Heart left ventricle (tissue), 16 donors: Measurements from ENCODE around the gene ZFP64. TPM values are rescaled to one million over a fixed set of nuclear protein-coding genes. Genes with fewer than 3 reads are reported as not detected.
"Not testable (repeated sequence)": the region's sequence is repeated elsewhere in the genome, so short reads cannot be mapped to it uniquely, and the experiment has no call there.

Experiments used
- ATAC-seq, 4 donors: fragments of 200-7000 bp; cut with Tn5 transposase; one replicate each; pipeline ENCODE4 v1.9.1; 2020 to 2022; ENCODE audit warnings: moderate library complexity in 4 of 4, mild to moderate bottlenecking in 3 of 4, moderate number of reproducible peaks in 1 of 4
- DNase-seq, 5 donors: peaks; one replicate each; pipeline ENCODE4 v3.0.0-alpha.2; 2020
- H3K27ac ChIP-seq, 12 donors: fragments of 200-600 bp; sonication (generic) in 4 of 12; one replicate each; pipeline versions ENCODE4 v1.5.0 to v1.8.0; 2016 to 2022; ENCODE audit warnings: mild to moderate bottlenecking in 2 of 12
- H3K27me3 ChIP-seq, 9 donors: fragments of 200-600 bp; sonication (generic) in 2 of 9; one replicate each; pipeline versions ENCODE4 v1.5.1 to v1.8.0; 2016 to 2022; ENCODE audit warnings: mild to moderate bottlenecking in 3 of 9
- H3K36me3 ChIP-seq, 9 donors: fragments of 200-600 bp; sonication (generic) in 2 of 9; one replicate each; pipeline versions ENCODE4 v1.5.0 to v1.8.0; 2018 to 2022; ENCODE audit warnings: mild to moderate bottlenecking in 2 of 9
- H3K4me1 ChIP-seq, 12 donors: fragments of 200-600 bp; sonication (generic) in 4 of 12; one replicate each; pipeline versions ENCODE4 v1.5.0 to v1.8.0; 2016 to 2022; ENCODE audit warnings: mild to moderate bottlenecking in 3 of 12
- H3K4me3 ChIP-seq, 12 donors: fragments of 200-600 bp; sonication (generic) in 4 of 12; one replicate each; pipeline versions ENCODE4 v1.5.0 to v1.8.0; 2017 to 2022; ENCODE audit warnings: mild to moderate bottlenecking in 9 of 12, moderate library complexity in 4 of 12
- H3K9me3 ChIP-seq, 12 donors: fragments of 200-600 bp; sonication (generic) in 4 of 12; one replicate each; pipeline versions ENCODE4 v1.5.0 to v1.8.0; 2016 to 2022; ENCODE audit warnings: mild to moderate bottlenecking in 1 of 12
- POLR2A ChIP-seq, 2 donors: fragments of 450-650 bp; IDR thresholded peaks; one replicate each; pipeline ENCODE4 v1.6.1; 2017; ENCODE audit warnings: antibody characterized with exemption in 2 of 2, mild to moderate bottlenecking in 2 of 2, moderate library complexity in 2 of 2
- WGBS, 4 donors: extraction: QIAGEN DNeasy Blood & Tissue Kit in 2 of 4; methylation state at CpG; one replicate each; pipeline versions ENCODE4 v1.1.5 to v1.1.7; 2013 to 2018; 5-methylcytosine and 5-hydroxymethylcytosine counted together
- intact Hi-C, 10 donors: fragments of 100-400 bp; cut with DNase I; formaldehyde crosslinking; loops; one replicate each; pipeline versions ENCODE4 v1.11.1 to v1.14.2; 2022
- polyA plus RNA-seq, 2 donors: library from polyadenylated mRNA; stranded (reverse); fragments of 200-250 nt; gene quantifications; one replicate each; pipeline ENCODE4 v1.2.3, GENCODE V29; 2013
- total RNA-seq, 9 donors: library from RNA; depleted of rRNA in 2 of 9; stranded (reverse); fragments of >200 nt in 2 of 9; fragmentation: NEBNext Ultra II Directional in 3 of 9; extraction: Animal tissue kit (Norgen Biotek cat#: 25700) in 3 of 9; gene quantifications; one replicate each; pipeline versions ENCODE4 v1.1.0 to v1.2.4, GENCODE V29; 2016 to 2023
- TF ChIP-seq, protein P1 (sequence below), 12 donors: fragments of 200-600 bp; sonication (generic) in 4 of 12; IDR thresholded peaks; one replicate each; pipeline versions ENCODE4 v1.5.0 to v1.8.0; 2018 to 2022; ENCODE audit warnings: antibody characterized with exemption in 12 of 12, mild to moderate bottlenecking in 5 of 12
- donor health status: ischemic (EF 13 %, LVEDD 7.1; RV severe dilation, severe dysfunction).
- donor health status: healthy with polysubstance abuse.
- donor health status: DM: no; HTN: yes; CAD: no.
- donor health status: DM: no; HTN: no; CAD: no.
- donor health status: ischemic (EF 25% LVEDD 6.9; RV normal size, moderate dysfunction).
- donor health status: ischemic (EF 25% LVEDD 5.7; RV mildly dilated, moderate dysfunction).
- donor health status: healthy.
- donor health status: DM: yes; HTN: yes; CAD: no.
- donor health status: ischemic (EF 35%, LVEDD 5.7; RV mildly dilated, moderate dysfunction).
- donor health status: nonischemic (EF 11% LVEDD 7.7; RV severe dilation, severe dysfunction).
- donor health status: DM: yes; HTN: yes; CAD: no.
- donor health status: PGD.
- donor health status: ischemic (EF 29% LVEDD 5.4; RV normal size, mild dysfunction).
- donor health status: nonischemic (EF 23%, LVEDD 6.1; RV moderate dilation, normal function).

Gene ZFP64
- total and polyA plus RNA-seq, 11 donors = 2.0 to 12.5 (median 9.2) TPM

DNA sequence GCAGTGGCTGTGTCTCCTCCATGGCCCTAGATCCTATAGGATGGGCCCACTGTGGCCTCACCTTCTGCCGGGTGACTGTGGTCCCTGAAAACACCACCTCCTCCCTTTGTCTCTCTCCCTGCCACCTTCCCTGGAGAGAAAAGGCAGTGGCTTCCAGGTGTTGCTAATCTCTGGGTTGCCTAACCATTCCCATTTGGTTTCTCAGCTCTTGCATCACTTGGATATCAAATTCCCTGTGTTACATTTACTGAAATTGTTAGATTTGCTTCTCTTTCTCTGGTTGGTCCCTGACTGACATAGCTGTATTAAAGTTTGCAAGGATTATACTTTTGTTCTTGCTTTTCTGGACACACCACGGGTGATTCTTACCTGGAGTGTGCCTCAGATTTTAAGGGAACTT, 9.3 kb upstream of the ZFP64 start:
- DNase-seq = no peak
- H3K9me3 ChIP-seq = no peaks in the 10 kb centered on the region
- H3K36me3 ChIP-seq = no peaks in the 10 kb centered on the region
- no peak overlapping the region for H3K4me3 ChIP-seq
- no peaks in the 10 kb centered on the region for H3K27me3 ChIP-seq
- H3K27ac ChIP-seq = no peak overlapping the region
- TF ChIP-seq POLR2A (IDR thresholded peaks at IDR 0.05) = no peak
- TF ChIP-seq, protein P1, sequence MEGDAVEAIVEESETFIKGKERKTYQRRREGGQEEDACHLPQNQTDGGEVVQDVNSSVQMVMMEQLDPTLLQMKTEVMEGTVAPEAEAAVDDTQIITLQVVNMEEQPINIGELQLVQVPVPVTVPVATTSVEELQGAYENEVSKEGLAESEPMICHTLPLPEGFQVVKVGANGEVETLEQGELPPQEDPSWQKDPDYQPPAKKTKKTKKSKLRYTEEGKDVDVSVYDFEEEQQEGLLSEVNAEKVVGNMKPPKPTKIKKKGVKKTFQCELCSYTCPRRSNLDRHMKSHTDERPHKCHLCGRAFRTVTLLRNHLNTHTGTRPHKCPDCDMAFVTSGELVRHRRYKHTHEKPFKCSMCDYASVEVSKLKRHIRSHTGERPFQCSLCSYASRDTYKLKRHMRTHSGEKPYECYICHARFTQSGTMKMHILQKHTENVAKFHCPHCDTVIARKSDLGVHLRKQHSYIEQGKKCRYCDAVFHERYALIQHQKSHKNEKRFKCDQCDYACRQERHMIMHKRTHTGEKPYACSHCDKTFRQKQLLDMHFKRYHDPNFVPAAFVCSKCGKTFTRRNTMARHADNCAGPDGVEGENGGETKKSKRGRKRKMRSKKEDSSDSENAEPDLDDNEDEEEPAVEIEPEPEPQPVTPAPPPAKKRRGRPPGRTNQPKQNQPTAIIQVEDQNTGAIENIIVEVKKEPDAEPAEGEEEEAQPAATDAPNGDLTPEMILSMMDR (IDR thresholded peaks at IDR 0.05) = no peak
- ATAC-seq = no peak
- 68 to 83% (median 74%) methylated on average over 2 of the region's 2 CpGs for WGBS, 4 donors
- no peaks in the 10 kb centered on the region for H3K4me1 ChIP-seq
- intact Hi-C loops = no loop called here

DNA sequence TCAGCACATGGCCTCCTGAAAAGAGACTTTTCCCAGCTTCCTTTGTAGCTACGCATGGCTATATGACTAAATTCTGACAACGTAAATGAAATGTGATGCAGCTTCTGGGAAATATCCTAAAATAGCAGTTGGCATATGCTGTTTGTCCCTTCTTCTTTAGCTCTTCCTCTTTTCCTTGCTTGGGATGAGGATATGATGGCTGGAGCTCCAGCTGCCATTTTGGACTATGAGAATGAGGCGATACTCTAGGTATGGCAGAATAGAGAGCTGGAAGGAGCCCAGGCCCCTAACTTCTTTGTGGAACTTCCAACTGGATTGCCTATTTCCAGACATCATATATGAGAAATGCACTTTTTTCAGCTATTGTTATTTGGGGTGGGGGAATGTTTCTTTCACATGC, 5.3 kb upstream of the ZFP64 start:
- 95 to 98% (median 97%) methylated on average over 3 of the region's 3 CpGs for WGBS, 4 donors
- intact Hi-C loops = no loop called here
- no peaks in the 10 kb centered on the region for H3K36me3 ChIP-seq
- ATAC-seq = no peak
- no peak overlapping the region for H3K4me3 ChIP-seq
- no peaks in the 10 kb centered on the region for H3K27me3 ChIP-seq
- H3K27ac ChIP-seq = no peak overlapping the region
- no peak for DNase-seq
- H3K9me3 ChIP-seq = no peaks in the 10 kb centered on the region
- TF ChIP-seq, protein P1 (IDR thresholded peaks at IDR 0.05) = no peak
- no peak for TF ChIP-seq POLR2A (IDR thresholded peaks at IDR 0.05)
- H3K4me1 ChIP-seq = peaks cover 0 to 9% (median 5%) of the 10 kb centered on the region in 12 donors

DNA sequence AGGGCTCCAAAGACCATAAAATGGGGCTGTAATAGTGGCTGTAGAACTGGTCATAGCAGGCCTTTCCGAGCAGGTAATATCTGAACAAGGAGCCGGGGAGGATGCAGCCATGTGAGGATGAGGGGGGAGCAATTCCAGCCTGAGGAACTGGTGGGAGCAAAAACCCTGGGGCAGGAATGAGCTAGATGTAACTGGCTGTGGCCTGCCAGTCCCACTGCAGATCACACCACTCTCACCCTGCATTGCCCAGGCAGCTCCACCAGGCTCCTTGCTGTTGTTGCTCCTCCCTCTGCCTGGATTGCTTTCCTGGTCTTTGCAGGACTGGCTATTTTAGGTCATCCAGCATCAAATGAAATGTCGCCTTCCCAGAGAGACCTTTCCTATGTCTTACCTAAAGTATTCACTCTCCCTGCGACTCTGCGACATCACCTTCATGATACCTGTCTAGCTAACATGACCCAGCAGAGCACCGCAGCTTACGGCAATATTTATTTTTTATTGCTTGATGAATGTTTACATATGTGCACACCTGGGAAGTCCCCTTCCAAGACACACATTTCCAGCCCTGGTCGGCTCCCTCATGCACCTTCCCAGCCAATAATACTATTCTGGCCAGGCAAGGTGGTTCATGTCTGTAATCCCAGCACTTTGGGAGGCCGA, 2.4 kb upstream of the ZFP64 start:
- no peaks in the 10 kb centered on the region for H3K27me3 ChIP-seq

DNA sequence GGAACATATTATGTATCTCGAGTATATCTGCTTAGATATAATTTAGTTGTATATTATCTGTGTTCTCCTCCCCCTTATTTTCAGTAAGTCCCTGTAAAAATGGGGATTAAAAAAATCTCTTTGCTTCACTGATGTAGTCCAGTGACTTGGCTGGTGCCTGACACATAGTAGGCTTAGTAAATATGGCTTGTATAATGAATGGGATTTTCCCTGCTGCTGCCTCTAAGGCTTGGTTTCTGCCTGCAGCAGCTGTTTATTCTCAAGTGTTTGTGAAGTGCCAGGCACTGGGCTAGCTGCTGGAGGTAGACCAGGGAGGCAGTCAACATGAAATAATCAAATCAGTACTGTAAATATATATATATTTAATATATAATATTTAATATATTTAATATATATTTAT, 1.6 kb upstream of the ZFP64 start:
- Histone ChIP-seq H3K4me1 (peaks cover 0 to 19% (median 11%) of the 10 kb centered on the region in 12 donors), H3K4me3 (no peak overlapping the region), H3K27ac (peak overlapping the region in 5 of 12 donors; percentile 82 to 97 (median 91)), H3K36me3 (no peaks in the 10 kb centered on the region), H3K27me3 (no peaks in the 10 kb centered on the region), H3K9me3 (no peaks in the 10 kb centered on the region)
- intact Hi-C loops = no loop called here
- TF ChIP-seq, protein P1 (IDR thresholded peaks at IDR 0.05) = no peak
- TF ChIP-seq POLR2A (IDR thresholded peaks at IDR 0.05) = no peak
- WGBS, 4 donors = 85 to 95% (median 86%) methylated on average over 1 of the region's 1 CpG
- DNase-seq = no peak
- no peak for ATAC-seq

More for the DNA sequence above, 2.4 kb upstream of the ZFP64 start:
- Histone ChIP-seq H3K4me3 (no peak overlapping the region), H3K4me1 (peaks cover 0 to 19% (median 11%) of the 10 kb centered on the region in 12 donors), H3K36me3 (no peaks in the 10 kb centered on the region), H3K9me3 (no peaks in the 10 kb centered on the region), H3K27ac (no peak overlapping the region)
- no peak for TF ChIP-seq POLR2A (IDR thresholded peaks at IDR 0.05)
- TF ChIP-seq, protein P1 (IDR thresholded peaks at IDR 0.05) = no peak
- DNase-seq (no peak), ATAC-seq (no peak)
- whole genome bisulfite sequencing, 4 donors = 88 to 97% (median 96%) methylated on average over 9 of the region's 9 CpGs
- intact Hi-C loops = no loop called here

DNA sequence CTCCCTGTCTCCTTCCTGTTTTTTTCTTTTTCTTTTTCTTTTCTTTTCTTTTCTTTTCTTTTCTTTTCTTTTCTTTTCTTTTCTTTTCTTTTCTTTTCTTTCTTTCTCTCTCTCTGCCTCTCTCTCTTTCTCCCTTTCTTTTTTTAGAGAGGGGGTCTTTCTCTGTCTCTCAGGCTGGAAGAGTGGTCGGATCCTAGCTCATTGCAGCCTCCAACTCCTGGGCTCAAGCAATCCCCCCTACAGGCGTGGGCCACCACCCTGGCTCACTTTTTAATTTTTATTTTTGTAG, 1.1 kb upstream of the ZFP64 start:
- intact Hi-C loops, H3K27me3 ChIP-seq, ATAC-seq, H3K36me3 ChIP-seq, DNase-seq, H3K9me3 ChIP-seq: not testable (repeated sequence)
- Histone ChIP-seq H3K4me1 (peaks cover 0 to 19% (median 11%) of the 10 kb centered on the region in 12 donors), H3K27ac (peak overlapping the region in 8 of 12 donors; percentile 82 to 97 (median 92)), H3K4me3 (peak overlapping the region in 8 of 12 donors; percentile 81 to 95 (median 84))
- 90 to 100% (median 95%) methylated on average over 2 of the region's 2 CpGs for WGBS, 4 donors
